SK-N-SH treated with all-trans-retinoic acid at 6 μM for 48 hours (cell line): ENCODE results near the gene FHIT.

Experiments used
- BACH2 ChIP-seq: fragments of 250-450 bp; sonication (Bioruptor Pico); IDR thresholded peaks from 2 replicates; pipeline ENCODE4 v1.9.0; 2021; ENCODE audit warnings: mild to moderate bottlenecking, borderline replicate concordance
- CREB5 ChIP-seq: fragments of 250-450 bp; sonication (Bioruptor Pico); IDR thresholded peaks from 2 replicates; pipeline ENCODE4 v1.5.1; 2020; ENCODE audit warnings: low read depth, mild to moderate bottlenecking, moderate library complexity
- ESRRG ChIP-seq: fragments of 250-450 bp; sonication (Bioruptor Pico); IDR thresholded peaks from 2 replicates; pipeline ENCODE4 v1.6.1; 2021; ENCODE audit warnings: mild to moderate bottlenecking
- OSR1 ChIP-seq: fragments of 250-450 bp; sonication (Bioruptor Pico); IDR thresholded peaks from 2 replicates; pipeline ENCODE4 v1.8.0; 2022; ENCODE audit warnings: moderate library complexity, mild to moderate bottlenecking, inconsistent platforms
- RARB ChIP-seq: fragments of 250-450 bp; sonication (Bioruptor Pico); IDR thresholded peaks from 2 replicates; pipeline ENCODE4 v1.8.0; 2021; ENCODE audit warnings: mild to moderate bottlenecking, moderate library complexity

GRCh38 chr3:59831394-59831793 is 1419.9 kb downstream of the FHIT start:
- TF ChIP-seq ESRRG (CRISPR knock-in tag) (no peak), RARB (CRISPR knock-in tag) (no peak), OSR1 (CRISPR knock-in tag) (no peak), BACH2 (CRISPR knock-in tag) (no peak), CREB5 (CRISPR knock-in tag) (no peak)
